Thoracic aorta (tissue), 2 donors: ENCODE data around the gene MOCS1. TPM values are rescaled to one million over a fixed set of nuclear protein-coding genes. Genes with fewer than 3 reads are reported as not detected.

Experiments used
- ATAC-seq: fragments of 150-250 bp; one replicate; pipeline ENCODE4 v1.8.0; 2017; ENCODE audit warnings: low read depth; ENCODE audit not compliant: insufficient number of reproducible peaks, low FRiP score
- DNase-seq: peaks from one replicate; pipeline ENCODE4 v3.0.0-alpha.2; 2020; ENCODE audit warnings: low spot score
- H3K27ac ChIP-seq, 2 donors: fragments of 200-600 bp; sonication (generic); 1 replicate in 1 of 2; 2 replicates in 1 of 2; pipeline ENCODE4 v1.5.1; 2016; ENCODE audit warnings: mild to moderate bottlenecking in 2 of 2, moderate library complexity in 2 of 2
- H3K27me3 ChIP-seq: fragments of 200-600 bp; sonication (generic); replicated peaks from 2 replicates; pipeline ENCODE4 v1.6.0; 2016; ENCODE audit warnings: mild to moderate bottlenecking; ENCODE audit not compliant: insufficient read depth
- H3K36me3 ChIP-seq: fragments of 200-600 bp; sonication (generic); one replicate; pipeline ENCODE4 v1.5.1; 2016
- H3K4me1 ChIP-seq, 2 donors: fragments of 200-600 bp; sonication (generic); 1 replicate in 1 of 2; 2 replicates in 1 of 2; pipeline versions ENCODE4 v1.5.1 to v1.6.0; 2016; ENCODE audit warnings: low read depth in 2 of 2, mild to moderate bottlenecking in 1 of 2; ENCODE audit not compliant: control insufficient read depth in 1 of 2
- H3K4me3 ChIP-seq: fragments of 200-600 bp; sonication (generic); 2 replicates; pipeline ENCODE4 v1.5.1; 2016; ENCODE audit warnings: mild to moderate bottlenecking
- H3K9me3 ChIP-seq: fragments of 200-600 bp; sonication (generic); 2 replicates; pipeline ENCODE4 v1.5.1; 2016
- total RNA-seq, 2 donors: library from RNA; depleted of rRNA; stranded (reverse); fragments of >200 nt; gene quantifications; one replicate each; pipeline versions ENCODE4 v1.1.0 to v1.2.3, GENCODE V29; 2016
- TF ChIP-seq, protein P1 (sequence below): fragments of 200-600 bp; sonication (generic); IDR thresholded peaks from one replicate; pipeline ENCODE4 v1.5.1; 2019; ENCODE audit warnings: antibody characterized with exemption

The MOCS1 gene
- total RNA-seq, 2 donors from 2014 or later = 29.1 to 44.9 TPM

DNA sequence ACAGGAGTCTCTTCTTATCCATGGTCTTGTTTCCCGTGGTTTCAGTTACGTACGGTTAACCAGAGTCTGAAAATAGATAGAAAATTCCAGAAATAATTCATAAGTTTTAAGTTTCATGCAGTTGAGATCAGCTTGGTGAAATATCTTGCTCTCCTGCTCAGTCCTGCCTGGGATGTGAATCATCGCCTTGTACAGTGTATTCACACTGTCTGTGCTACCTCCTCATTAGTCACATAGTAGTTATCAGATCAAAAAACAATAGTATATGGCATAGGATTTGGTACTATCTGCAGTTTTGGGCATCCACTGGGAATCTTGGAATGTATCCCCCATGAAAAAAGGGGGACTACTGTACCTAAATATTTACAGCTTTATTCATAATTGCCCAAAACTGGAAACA, 22.7 kb upstream of the MOCS1 start:
- no peaks in the 10 kb centered on the region for H3K36me3 ChIP-seq
- DNase-seq = no peak
- H3K4me3 ChIP-seq = no peak overlapping the region
- H3K9me3 ChIP-seq = no peaks in the 10 kb centered on the region
- peaks cover 6 to 14% of the 10 kb centered on the region in 2 donors for H3K4me1 ChIP-seq
- no peak for ATAC-seq
- no peak overlapping the region for H3K27ac ChIP-seq
- TF ChIP-seq, protein P1, sequence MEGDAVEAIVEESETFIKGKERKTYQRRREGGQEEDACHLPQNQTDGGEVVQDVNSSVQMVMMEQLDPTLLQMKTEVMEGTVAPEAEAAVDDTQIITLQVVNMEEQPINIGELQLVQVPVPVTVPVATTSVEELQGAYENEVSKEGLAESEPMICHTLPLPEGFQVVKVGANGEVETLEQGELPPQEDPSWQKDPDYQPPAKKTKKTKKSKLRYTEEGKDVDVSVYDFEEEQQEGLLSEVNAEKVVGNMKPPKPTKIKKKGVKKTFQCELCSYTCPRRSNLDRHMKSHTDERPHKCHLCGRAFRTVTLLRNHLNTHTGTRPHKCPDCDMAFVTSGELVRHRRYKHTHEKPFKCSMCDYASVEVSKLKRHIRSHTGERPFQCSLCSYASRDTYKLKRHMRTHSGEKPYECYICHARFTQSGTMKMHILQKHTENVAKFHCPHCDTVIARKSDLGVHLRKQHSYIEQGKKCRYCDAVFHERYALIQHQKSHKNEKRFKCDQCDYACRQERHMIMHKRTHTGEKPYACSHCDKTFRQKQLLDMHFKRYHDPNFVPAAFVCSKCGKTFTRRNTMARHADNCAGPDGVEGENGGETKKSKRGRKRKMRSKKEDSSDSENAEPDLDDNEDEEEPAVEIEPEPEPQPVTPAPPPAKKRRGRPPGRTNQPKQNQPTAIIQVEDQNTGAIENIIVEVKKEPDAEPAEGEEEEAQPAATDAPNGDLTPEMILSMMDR = no peak
- H3K27me3 ChIP-seq = no peaks in the 10 kb centered on the region

DNA sequence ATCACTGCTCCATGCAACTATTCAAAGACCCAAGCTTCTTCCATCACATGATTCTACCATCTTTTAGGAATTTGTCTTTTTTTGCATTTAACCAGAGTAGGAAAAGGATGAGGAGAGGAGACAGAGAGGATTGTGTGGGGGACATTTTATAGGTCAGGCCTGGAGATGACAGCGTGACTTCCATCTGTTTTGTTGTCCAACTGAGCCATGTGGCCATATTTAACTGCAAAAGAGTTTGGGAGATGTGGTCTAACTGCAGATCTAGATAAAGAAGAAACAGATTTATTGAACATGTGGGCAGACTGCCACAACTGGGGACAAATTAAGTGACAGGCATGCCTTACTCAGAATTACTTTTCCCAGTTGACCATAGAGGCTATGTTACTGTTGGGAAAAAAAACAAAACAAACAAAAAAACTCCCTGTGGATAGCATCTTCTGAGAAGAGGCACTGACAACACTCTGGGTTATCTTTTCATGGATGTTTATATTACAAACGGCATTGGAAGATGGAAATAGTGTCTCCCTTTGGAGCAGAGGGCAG, 18.9 kb upstream of the MOCS1 start:
- no peak overlapping the region for H3K27ac ChIP-seq
- no peak for DNase-seq
- no peak overlapping the region for H3K4me3 ChIP-seq
- H3K9me3 ChIP-seq = no peaks in the 10 kb centered on the region
- H3K4me1 ChIP-seq = peaks cover 11 to 26% of the 10 kb centered on the region in 2 donors
- TF ChIP-seq, protein P1 = no peak
- ATAC-seq = no peak
- H3K27me3 ChIP-seq = no peaks in the 10 kb centered on the region
- H3K36me3 ChIP-seq = no peaks in the 10 kb centered on the region

DNA sequence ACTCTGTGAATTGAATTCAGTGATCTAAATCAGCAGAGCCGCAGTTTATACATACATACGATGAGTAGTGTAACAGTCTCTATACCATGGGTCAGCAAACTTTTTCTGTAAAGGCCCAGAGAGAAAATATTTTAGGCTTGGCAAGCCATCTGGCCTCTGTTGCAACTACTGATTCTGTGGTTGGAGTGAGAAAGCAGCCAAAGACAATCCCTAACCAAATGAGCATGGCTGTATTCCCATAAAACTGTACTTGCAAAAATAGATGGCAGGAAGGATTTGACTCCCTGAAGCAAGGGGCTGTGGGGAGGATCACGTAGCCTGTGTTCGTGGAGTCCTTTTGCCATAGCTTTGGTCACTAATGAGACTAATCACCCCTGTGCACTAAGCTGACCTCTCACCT, 17.9 kb upstream of the MOCS1 start:
- TF ChIP-seq, protein P1 = no peak
- DNase-seq (no peak), ATAC-seq (no peak)
- no peak overlapping the region for H3K4me3 ChIP-seq
- peaks cover 11 to 26% of the 10 kb centered on the region in 2 donors for H3K4me1 ChIP-seq
- peak overlapping the region; percentile 46 to 54 for H3K27ac ChIP-seq
- H3K36me3 ChIP-seq = no peaks in the 10 kb centered on the region
- no peaks in the 10 kb centered on the region for H3K9me3 ChIP-seq
- H3K27me3 ChIP-seq = no peaks in the 10 kb centered on the region

DNA sequence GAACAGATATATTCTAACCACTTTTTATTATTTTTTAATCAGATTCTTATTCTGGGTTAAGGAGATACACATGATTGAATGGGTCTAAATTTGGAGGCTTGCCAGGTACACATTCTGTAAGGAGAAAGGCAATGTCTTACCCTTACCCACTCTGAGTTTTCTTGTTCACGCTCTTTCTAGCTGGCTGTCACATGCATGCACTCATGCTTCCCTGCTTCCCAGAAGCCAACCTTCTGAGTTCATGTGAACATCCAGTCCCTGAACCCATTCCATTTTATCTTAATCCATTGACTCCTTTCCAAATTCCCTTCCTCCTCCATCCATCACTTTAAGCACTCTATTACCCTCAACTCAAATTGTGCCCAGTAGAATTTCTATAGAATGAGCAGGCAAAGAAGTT, 17.5 kb upstream of the MOCS1 start:
- H3K9me3 ChIP-seq = no peaks in the 10 kb centered on the region
- peaks cover 11 to 26% of the 10 kb centered on the region in 2 donors for H3K4me1 ChIP-seq
- no peaks in the 10 kb centered on the region for H3K36me3 ChIP-seq
- no peaks in the 10 kb centered on the region for H3K27me3 ChIP-seq
- H3K27ac ChIP-seq = peak overlapping the region; percentile 46 to 54
- ATAC-seq (peak; percentile 67), DNase-seq (no peak)
- no peak overlapping the region for H3K4me3 ChIP-seq
- TF ChIP-seq, protein P1 = no peak

DNA sequence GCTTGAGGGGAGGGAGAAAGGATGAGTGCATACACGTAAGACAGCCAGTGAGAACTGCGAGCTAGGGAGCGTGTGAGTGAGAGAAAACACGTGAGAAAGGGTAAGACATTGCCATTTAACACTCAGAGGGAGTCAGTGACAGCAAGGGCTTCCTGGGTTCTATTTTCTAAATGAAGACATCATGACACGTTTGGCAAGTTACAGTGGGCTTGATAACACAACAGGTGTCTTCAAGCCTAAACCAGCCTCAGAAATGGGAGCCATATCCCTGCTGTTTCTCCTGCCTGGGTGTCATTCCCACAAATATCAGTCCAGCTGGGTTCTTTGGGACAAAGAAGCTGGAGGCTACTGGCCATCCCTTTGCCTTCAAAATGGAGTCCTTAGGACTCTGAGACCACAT, 16.9 kb upstream of the MOCS1 start:
- no peak for DNase-seq
- no peaks in the 10 kb centered on the region for H3K36me3 ChIP-seq
- H3K4me3 ChIP-seq = no peak overlapping the region
- TF ChIP-seq, protein P1 = no peak
- ATAC-seq = no peak
- peaks cover 11 to 26% of the 10 kb centered on the region in 2 donors for H3K4me1 ChIP-seq
- no peaks in the 10 kb centered on the region for H3K9me3 ChIP-seq
- H3K27ac ChIP-seq = peak overlapping the region; percentile 46 to 54
- no peaks in the 10 kb centered on the region for H3K27me3 ChIP-seq
